ENCODE measurements around the gene MAS1L.

Gene MAS1L

GRCh38 chr6:29510746-29511300 is 23.1 kb upstream of the MAS1L start:
- Histone ChIP-seq H3K27me3 (ENCODE audit: low read depth, low read length) (no peaks in the 10 kb centered on the region), H4K20me1 (ENCODE audit: insufficient read depth, low read length) (peaks cover 3% of the 10 kb centered on the region; the same call in 1 of the 2 replicates), H3K36me3 (replicated peaks; ENCODE audit: low read depth, low read length) (no peaks in the 10 kb centered on the region), H3K9ac (ENCODE audit: low read length) (no peak overlapping the region), H2AFZ (ENCODE audit: low read depth, low read length) (no peak overlapping the region; the same call in 1 of the 2 replicates), H3K9me3 (ENCODE audit: insufficient read depth, low read length) (no peaks in the 10 kb centered on the region), H3K27ac (ENCODE audit: low read length) (no peak overlapping the region), H3K4me3 (ENCODE audit: low read length) (no peak overlapping the region), H3K4me2 (ENCODE audit: low read length) (no peak overlapping the region), H3K79me2 (ENCODE audit: low read length) (no peaks in the 10 kb centered on the region), H3K4me1 (ENCODE audit: low read length) (peaks cover 25% of the 10 kb centered on the region)
- TF ChIP-seq CTCF (IDR thresholded peaks at IDR 0.05; ENCODE audit: low read depth, low read length), result no peak
- TF ChIP-seq EZH2phosphoT487 (IDR thresholded peaks at IDR 0.05; ENCODE audit: low read depth), result no peak

GRCh38 chr6:29510202-29510601 is 22.4 kb upstream of the MAS1L start:
- H3K4me2 ChIP-seq (ENCODE audit: low read length), result peak overlapping the region; percentile 13; the same call in 1 of the 2 replicates
- no peaks in the 10 kb centered on the region for H3K36me3 ChIP-seq (replicated peaks; ENCODE audit: low read depth, low read length)
- peaks cover 3% of the 10 kb centered on the region; the same call in 1 of the 2 replicates for H4K20me1 ChIP-seq (ENCODE audit: insufficient read depth, low read length)
- H3K4me1 ChIP-seq (ENCODE audit: low read length), result peaks cover 27% of the 10 kb centered on the region
- no peaks in the 10 kb centered on the region for H3K79me2 ChIP-seq (ENCODE audit: low read length)
- H3K9me3 ChIP-seq (ENCODE audit: insufficient read depth, low read length), result no peaks in the 10 kb centered on the region
- H3K27ac ChIP-seq (ENCODE audit: low read length), result no peak overlapping the region
- H3K4me3 ChIP-seq (ENCODE audit: low read length), result no peak overlapping the region
- H3K9ac ChIP-seq (ENCODE audit: low read length), result no peak overlapping the region
- no peaks in the 10 kb centered on the region for H3K27me3 ChIP-seq (ENCODE audit: low read depth, low read length)
- no peak overlapping the region for H2AFZ ChIP-seq (ENCODE audit: low read depth, low read length)
- TF ChIP-seq CTCF (IDR thresholded peaks at IDR 0.05; ENCODE audit: low read depth, low read length), result peak; percentile 31
- TF ChIP-seq EZH2phosphoT487 (IDR thresholded peaks at IDR 0.05; ENCODE audit: low read depth), result no peak

DNA sequence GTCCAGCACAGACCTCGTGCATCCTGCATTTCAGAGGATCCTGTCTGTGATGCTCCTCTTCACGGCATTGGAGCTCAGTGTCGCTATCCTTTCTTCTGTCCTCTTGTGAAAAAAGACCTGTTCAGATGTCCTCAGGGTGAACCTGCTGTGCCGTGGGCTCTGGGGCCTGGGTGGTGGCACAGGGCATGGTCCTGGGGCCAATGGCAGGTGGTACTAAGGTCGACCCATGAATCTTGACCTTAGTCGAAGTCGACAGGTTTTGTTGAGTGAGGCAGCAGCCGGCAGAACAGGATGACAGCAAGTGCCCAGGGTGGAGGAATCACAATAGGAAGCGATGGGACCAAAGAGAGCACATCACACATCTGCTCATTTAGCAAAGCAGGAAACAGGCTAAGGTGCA is 22.0 kb upstream of the MAS1L start:
- Histone ChIP-seq H3K79me2 (ENCODE audit: low read length) (no peaks in the 10 kb centered on the region), H3K4me1 (ENCODE audit: low read length) (peaks cover 30% of the 10 kb centered on the region), H3K4me2 (ENCODE audit: low read length) (peak overlapping the region; percentile 33), H3K9me3 (ENCODE audit: insufficient read depth, low read length) (no peaks in the 10 kb centered on the region), H3K27ac (ENCODE audit: low read length) (no peak overlapping the region), H3K27me3 (ENCODE audit: low read depth, low read length) (no peaks in the 10 kb centered on the region), H3K4me3 (ENCODE audit: low read length) (no peak overlapping the region), H4K20me1 (ENCODE audit: insufficient read depth, low read length) (peaks cover 3% of the 10 kb centered on the region; the same call in 1 of the 2 replicates), H2AFZ (ENCODE audit: low read depth, low read length) (no peak overlapping the region), H3K36me3 (replicated peaks; ENCODE audit: low read depth, low read length) (no peaks in the 10 kb centered on the region), H3K9ac (ENCODE audit: low read length) (no peak overlapping the region)
- TF ChIP-seq EZH2phosphoT487 (IDR thresholded peaks at IDR 0.05; ENCODE audit: low read depth) (no peak), CTCF (IDR thresholded peaks at IDR 0.05; ENCODE audit: low read depth, low read length) (no peak)

DNA sequence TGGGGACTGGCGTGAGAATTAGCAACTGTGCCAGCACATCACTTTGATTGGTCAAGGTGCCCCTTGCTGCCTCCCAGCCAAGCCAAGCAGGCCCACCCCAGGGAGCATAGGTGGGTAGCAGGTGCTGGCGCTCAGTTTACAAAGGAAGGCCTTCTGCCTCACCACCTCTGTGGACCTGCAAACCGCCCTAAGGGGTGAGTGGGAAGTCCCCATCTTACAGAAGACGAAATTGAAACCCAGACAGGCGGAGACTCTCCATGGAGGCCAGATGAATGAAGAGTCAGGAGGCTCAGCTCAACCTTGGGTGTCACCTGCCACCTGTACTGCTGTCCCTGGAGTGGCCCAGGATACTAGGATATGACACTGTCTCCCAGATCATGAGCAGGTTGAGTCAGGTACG is 21.5 kb upstream of the MAS1L start:
- no peaks in the 10 kb centered on the region for H3K36me3 ChIP-seq (replicated peaks; ENCODE audit: low read depth, low read length)
- peaks cover 3% of the 10 kb centered on the region; the same call in 1 of the 2 replicates for H4K20me1 ChIP-seq (ENCODE audit: insufficient read depth, low read length)
- H3K9me3 ChIP-seq (ENCODE audit: insufficient read depth, low read length), result no peaks in the 10 kb centered on the region
- no peak overlapping the region for H2AFZ ChIP-seq (ENCODE audit: low read depth, low read length)
- H3K27me3 ChIP-seq (ENCODE audit: low read depth, low read length), result no peaks in the 10 kb centered on the region
- H3K4me3 ChIP-seq (ENCODE audit: low read length), result no peak overlapping the region
- no peak overlapping the region for H3K9ac ChIP-seq (ENCODE audit: low read length)
- TF ChIP-seq CTCF (IDR thresholded peaks at IDR 0.05; ENCODE audit: low read depth, low read length) (no peak), EZH2phosphoT487 (IDR thresholded peaks at IDR 0.05; ENCODE audit: low read depth) (no peak)
- H3K4me1 ChIP-seq (ENCODE audit: low read length), result peaks cover 30% of the 10 kb centered on the region
- H3K27ac ChIP-seq (ENCODE audit: low read length), result no peak overlapping the region
- H3K4me2 ChIP-seq (ENCODE audit: low read length), result peak overlapping the region; percentile 33
- no peaks in the 10 kb centered on the region for H3K79me2 ChIP-seq (ENCODE audit: low read length)

Measured in OCI-LY3 (cell line).